Mammary epithelial cell (primary cell): Measurements from ENCODE around the gene SNRNP40.

ENCODE experiments used
- EZH2 ChIP-seq: IDR thresholded peaks from 2 replicates; pipeline ENCODE4 v1.6.1; 2012; ENCODE audit warnings: low read length, inconsistent platforms, borderline replicate concordance
- TF ChIP-seq, protein P1 (sequence below), 2 donors: IDR thresholded peaks in 1 of 2; conservative IDR thresholded peaks in 1 of 2; 2 replicates each; pipeline ENCODE4 v1.5.1; 2011 to 2012; ENCODE audit warnings: inconsistent platforms in 2 of 2, low read length in 2 of 2, mild to moderate bottlenecking in 2 of 2, control low read depth in 1 of 2, low read depth in 1 of 2; ENCODE audit not compliant: insufficient read depth in 1 of 2; ENCODE audit errors: extremely low read depth in 1 of 2

DNA sequence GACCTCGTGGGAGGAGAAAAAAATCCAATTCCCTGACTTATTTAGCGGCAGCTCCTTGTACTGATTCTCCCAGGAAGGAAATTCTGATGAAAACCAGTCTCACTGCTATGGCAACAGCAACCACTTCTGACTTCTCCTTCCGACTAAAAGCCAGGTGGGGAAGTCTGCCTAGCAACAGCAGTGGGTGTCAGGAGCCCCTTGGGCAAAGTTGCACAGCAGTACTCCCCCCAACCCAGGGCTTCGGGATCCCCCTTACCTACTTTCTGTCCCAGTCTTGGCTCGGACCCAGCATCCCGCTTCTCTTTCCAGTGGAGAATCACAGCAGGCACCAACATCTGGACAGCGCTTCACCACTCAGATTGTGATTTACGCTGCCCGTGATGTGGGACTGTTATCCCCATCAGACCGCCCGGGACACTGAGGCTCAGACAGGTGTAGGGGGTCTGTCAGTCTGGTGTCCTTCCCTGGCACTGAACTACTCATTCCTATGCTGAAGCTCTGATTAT lies 81.5 kb downstream of the SNRNP40 start:
- TF ChIP-seq, protein P1, sequence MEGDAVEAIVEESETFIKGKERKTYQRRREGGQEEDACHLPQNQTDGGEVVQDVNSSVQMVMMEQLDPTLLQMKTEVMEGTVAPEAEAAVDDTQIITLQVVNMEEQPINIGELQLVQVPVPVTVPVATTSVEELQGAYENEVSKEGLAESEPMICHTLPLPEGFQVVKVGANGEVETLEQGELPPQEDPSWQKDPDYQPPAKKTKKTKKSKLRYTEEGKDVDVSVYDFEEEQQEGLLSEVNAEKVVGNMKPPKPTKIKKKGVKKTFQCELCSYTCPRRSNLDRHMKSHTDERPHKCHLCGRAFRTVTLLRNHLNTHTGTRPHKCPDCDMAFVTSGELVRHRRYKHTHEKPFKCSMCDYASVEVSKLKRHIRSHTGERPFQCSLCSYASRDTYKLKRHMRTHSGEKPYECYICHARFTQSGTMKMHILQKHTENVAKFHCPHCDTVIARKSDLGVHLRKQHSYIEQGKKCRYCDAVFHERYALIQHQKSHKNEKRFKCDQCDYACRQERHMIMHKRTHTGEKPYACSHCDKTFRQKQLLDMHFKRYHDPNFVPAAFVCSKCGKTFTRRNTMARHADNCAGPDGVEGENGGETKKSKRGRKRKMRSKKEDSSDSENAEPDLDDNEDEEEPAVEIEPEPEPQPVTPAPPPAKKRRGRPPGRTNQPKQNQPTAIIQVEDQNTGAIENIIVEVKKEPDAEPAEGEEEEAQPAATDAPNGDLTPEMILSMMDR (conservative IDR thresholded peaks at IDR 0.05 in 1 of 2, IDR thresholded peaks at IDR 0.05 in 1 of 2; ENCODE audit: extremely low read depth in 1 of 2, insufficient read depth in 1 of 2, low read depth in 1 of 2, low read length in 2 of 2) = no peak
- no peak for TF ChIP-seq EZH2
